Skeletal muscle satellite cell (primary cell): ENCODE measurements around the gene USF2.

Source experiments
- H3K27me3 ChIP-seq: 2 replicates; pipeline ENCODE4 v1.7.0; 2013; ENCODE audit warnings: low read length; ENCODE audit not compliant: control insufficient read depth, insufficient read depth
- H3K36me3 ChIP-seq: 2 replicates; pipeline ENCODE4 v1.7.0; 2013; ENCODE audit warnings: mild to moderate bottlenecking, control low read depth, low read length; ENCODE audit not compliant: insufficient read depth
- H3K4me1 ChIP-seq: 2 replicates; pipeline ENCODE4 v1.7.0; 2013; ENCODE audit warnings: low read length; ENCODE audit not compliant: control insufficient read depth, insufficient read depth
- H3K4me2 ChIP-seq: 2 replicates; pipeline ENCODE4 v1.7.0; 2013; ENCODE audit warnings: mild to moderate bottlenecking, low read length
- H3K4me3 ChIP-seq: 2 replicates; pipeline ENCODE4 v1.7.0; 2013; ENCODE audit warnings: low read length
- H3K9ac ChIP-seq: 2 replicates; pipeline ENCODE4 v1.7.0; 2013; ENCODE audit warnings: mild to moderate bottlenecking, low read depth, low read length, moderate library complexity
- H3K9me3 ChIP-seq: replicated peaks from 2 replicates; pipeline ENCODE4 v1.7.0; 2013; ENCODE audit warnings: mild to moderate bottlenecking, control low read depth, low read length

USF2 gene

DNA sequence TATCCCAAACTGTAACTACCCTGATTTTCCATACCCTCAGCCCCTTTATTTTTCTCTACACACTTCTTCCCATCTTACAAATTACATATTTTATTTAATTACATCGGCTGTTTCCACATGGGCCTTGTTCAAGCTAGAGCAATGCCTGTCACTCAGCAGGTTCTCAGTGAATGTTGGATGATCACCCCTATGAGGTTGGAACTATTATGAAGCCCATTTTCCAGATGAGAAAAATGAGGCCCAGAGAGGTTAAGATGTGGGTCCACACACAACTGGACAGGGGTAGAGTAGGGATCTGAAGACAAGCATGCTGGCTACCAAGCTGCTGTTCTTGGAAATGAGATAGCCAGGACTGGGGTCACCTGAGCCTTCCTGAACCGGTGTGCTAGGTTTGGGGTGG, 33.2 kb downstream of the USF2 start:
- Histone ChIP-seq H3K9me3 (no peaks in the 10 kb centered on the region), H3K36me3 (no peaks in the 10 kb centered on the region), H3K4me3 (no peak overlapping the region), H3K4me2 (no peak overlapping the region), H3K27me3 (peaks cover 16% of the 10 kb centered on the region), H3K4me1 (no peaks in the 10 kb centered on the region), H3K9ac (no peak overlapping the region)

DNA sequence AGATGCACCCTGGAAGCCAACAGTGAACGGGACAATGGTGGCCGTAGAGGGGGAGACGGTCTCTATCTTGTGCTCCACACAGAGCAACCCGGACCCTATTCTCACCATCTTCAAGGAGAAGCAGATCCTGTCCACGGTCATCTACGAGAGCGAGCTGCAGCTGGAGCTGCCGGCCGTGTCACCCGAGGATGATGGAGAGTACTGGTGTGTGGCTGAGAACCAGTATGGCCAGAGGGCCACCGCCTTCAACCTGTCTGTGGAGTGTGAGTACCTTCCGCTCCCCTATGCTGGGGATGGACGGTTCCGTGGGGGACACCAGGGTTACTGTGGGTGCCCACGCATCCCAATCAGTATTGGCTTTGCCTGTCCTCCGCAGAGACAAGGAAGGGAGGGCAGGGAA, 33.7 kb downstream of the USF2 start:
- no peak overlapping the region for H3K4me3 ChIP-seq
- no peaks in the 10 kb centered on the region for H3K36me3 ChIP-seq
- no peaks in the 10 kb centered on the region for H3K9me3 ChIP-seq
- H3K27me3 ChIP-seq = peaks cover 19% of the 10 kb centered on the region
- no peak overlapping the region for H3K4me2 ChIP-seq
- H3K9ac ChIP-seq = no peak overlapping the region
- no peaks in the 10 kb centered on the region for H3K4me1 ChIP-seq

DNA sequence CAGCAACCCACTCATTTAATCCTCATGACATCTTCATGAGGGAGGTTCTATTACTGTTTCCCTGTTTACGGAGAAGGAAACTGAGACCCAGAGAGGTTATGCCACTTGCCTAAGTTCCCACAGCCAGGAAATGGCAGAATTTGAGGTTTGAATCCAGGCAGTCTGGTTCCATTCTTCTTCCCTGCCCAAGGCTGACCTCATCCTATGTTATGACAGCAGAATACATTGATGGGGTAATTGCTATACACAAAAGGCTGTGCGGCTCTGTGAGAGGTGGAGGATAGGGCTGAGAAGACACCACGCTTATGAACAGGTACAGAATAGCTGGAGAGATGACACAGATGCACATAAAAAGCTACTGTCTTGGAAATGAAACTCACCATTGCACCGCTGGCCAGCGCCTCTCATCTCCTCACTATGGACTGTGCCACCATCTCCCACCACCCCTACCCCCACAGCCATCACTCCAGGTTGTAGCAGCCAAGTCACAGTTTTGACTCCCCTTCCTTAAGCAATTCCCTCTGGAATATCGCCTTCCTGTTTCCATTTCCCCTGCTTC, 34.7 kb downstream of the USF2 start:
- Histone ChIP-seq H3K27me3 (peaks cover 19% of the 10 kb centered on the region), H3K4me1 (no peaks in the 10 kb centered on the region), H3K9ac (no peak overlapping the region), H3K36me3 (no peaks in the 10 kb centered on the region), H3K4me2 (no peak overlapping the region), H3K9me3 (no peaks in the 10 kb centered on the region), H3K4me3 (no peak overlapping the region)

DNA sequence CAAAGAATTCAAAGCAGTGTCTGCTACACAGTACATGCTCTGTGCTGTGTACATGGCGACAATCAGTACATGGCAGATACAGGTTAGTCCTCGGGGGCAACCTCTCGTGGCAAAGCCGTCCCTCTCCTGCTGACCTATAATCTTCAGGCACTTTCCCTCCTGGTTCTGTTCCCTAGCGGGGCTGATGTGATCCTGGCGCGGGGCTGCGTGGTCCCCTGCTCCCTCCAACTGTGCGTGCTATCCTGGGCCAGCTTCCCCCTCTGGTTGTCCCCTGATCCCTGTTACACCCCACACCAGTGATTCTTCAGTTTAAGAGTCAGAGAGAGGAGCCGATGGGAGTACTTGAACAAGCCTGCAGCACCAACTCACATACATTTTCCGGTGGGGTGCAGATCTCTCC, 35.3 kb downstream of the USF2 start:
- H3K9me3 ChIP-seq = no peaks in the 10 kb centered on the region
- H3K4me3 ChIP-seq = no peak overlapping the region
- no peaks in the 10 kb centered on the region for H3K4me1 ChIP-seq
- no peaks in the 10 kb centered on the region for H3K36me3 ChIP-seq
- H3K27me3 ChIP-seq = peaks cover 24% of the 10 kb centered on the region
- H3K9ac ChIP-seq = no peak overlapping the region
- H3K4me2 ChIP-seq = no peak overlapping the region

DNA sequence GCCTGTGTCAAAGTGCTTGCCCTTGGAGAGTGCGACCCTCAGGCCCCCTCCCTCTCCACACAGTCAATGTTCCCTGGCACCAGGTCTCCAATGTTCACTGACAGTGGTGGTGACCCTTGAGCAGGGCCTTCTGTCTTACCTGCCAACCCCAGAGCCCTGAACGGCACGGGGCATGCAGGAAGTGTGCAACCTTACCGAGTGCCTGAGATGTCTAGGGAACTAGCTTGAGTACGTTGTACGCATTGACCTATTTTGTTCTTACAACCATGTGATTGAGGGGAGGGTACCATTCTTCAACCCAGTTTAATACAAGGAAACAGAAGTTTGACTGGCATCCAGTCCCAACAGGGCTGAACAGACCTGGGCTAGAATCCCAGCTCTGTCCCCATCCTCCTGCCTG, 36.4 kb downstream of the USF2 start:
- H3K4me3 ChIP-seq = no peak overlapping the region

DNA sequence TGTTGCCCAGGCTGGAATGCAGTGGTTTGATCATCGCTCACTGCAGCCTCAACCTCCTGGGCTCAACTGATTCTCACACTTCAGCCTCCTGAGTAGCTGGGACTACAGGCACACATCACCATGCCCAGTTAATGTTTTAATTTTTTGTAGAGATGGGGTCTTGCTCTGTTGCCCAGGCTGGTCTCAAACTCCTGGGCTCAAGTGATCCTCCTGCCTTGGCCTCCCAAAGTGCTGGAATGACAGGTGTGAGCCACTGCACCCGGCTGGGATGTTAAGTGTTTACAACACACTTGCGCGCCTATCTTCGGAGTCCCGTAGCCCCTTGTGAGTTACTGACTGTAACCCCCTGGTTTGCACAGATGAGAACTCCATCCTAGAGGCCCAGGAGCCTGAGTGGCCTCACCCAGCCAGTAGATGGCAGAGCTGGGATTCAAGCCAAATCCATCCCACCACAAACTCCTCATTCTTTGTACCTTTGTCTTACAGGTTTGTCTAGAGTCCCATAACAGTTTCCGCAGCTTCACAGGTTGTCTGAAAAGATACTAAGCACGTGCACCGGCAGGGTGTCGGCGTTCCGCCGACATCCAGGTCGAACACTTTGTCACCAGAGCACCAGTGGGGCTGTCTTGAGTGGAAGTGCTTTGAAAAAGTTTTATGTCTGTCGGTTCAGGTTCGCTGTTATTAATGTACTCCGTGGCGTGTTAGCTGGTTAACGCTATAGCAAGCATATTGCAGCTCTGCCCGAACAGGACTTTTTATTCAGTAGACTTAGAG, 37.9 kb downstream of the USF2 start:
- Histone ChIP-seq H3K4me1 (no peaks in the 10 kb centered on the region), H3K27me3 (peaks cover 30% of the 10 kb centered on the region), H3K4me3 (no peak overlapping the region), H3K9ac (no peak overlapping the region), H3K4me2 (no peak overlapping the region), H3K36me3 (no peaks in the 10 kb centered on the region), H3K9me3 (no peaks in the 10 kb centered on the region)

More for the DNA sequence above, 36.4 kb downstream of the USF2 start:
- H3K4me2 ChIP-seq = no peak overlapping the region
- H3K4me1 ChIP-seq = no peaks in the 10 kb centered on the region
- H3K9ac ChIP-seq = no peak overlapping the region
- no peaks in the 10 kb centered on the region for H3K36me3 ChIP-seq
- H3K9me3 ChIP-seq = no peaks in the 10 kb centered on the region
- peaks cover 28% of the 10 kb centered on the region for H3K27me3 ChIP-seq

DNA sequence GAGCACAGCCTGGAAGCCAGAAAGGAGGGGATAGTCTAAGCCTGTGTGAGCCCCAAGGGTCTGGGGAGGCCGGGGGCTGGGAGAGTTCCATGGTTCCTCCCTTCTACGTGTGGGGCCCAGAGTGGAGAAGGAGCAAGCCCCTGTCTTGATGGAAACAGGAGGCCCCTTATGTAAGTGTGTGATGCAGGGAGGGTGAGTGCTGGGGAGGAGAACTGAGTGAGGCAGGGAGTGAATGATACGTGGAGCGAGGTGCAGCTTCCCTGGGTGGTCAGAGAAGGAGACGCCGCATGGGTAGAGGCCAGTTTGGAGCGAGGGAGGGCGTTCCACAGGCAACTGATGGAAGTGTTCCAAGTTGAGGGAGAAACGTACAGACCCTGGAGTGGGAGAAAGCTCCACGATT, 39.2 kb downstream of the USF2 start:
- no peak overlapping the region for H3K4me3 ChIP-seq
- H3K4me1 ChIP-seq = no peaks in the 10 kb centered on the region
- no peak overlapping the region for H3K9ac ChIP-seq
- no peaks in the 10 kb centered on the region for H3K36me3 ChIP-seq
- no peaks in the 10 kb centered on the region for H3K9me3 ChIP-seq
- H3K27me3 ChIP-seq = peaks cover 24% of the 10 kb centered on the region
- H3K4me2 ChIP-seq = no peak overlapping the region

DNA sequence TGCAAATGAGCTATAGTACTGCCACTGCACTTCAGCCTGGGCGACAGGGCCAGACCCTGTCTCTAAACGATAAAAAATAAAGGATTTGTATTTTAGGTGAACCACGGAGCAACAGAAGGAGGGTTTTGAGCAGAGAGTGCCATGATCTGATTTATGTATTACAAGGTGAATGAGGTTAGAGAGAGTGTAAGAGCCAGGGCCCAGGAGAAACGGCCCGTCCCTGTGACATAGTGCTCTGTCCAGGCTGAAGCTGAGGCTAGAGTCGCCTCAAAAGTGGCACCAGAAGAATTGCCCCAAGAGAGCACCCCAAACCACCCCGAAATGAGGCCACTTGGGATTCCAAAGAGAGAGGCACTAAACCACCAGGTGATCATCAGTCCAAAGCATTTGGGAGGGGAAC, 40.1 kb downstream of the USF2 start:
- Histone ChIP-seq H3K9ac (no peak overlapping the region), H3K4me1 (no peaks in the 10 kb centered on the region), H3K36me3 (no peaks in the 10 kb centered on the region), H3K9me3 (no peaks in the 10 kb centered on the region), H3K4me3 (no peak overlapping the region), H3K27me3 (peaks cover 19% of the 10 kb centered on the region), H3K4me2 (no peak overlapping the region)

DNA sequence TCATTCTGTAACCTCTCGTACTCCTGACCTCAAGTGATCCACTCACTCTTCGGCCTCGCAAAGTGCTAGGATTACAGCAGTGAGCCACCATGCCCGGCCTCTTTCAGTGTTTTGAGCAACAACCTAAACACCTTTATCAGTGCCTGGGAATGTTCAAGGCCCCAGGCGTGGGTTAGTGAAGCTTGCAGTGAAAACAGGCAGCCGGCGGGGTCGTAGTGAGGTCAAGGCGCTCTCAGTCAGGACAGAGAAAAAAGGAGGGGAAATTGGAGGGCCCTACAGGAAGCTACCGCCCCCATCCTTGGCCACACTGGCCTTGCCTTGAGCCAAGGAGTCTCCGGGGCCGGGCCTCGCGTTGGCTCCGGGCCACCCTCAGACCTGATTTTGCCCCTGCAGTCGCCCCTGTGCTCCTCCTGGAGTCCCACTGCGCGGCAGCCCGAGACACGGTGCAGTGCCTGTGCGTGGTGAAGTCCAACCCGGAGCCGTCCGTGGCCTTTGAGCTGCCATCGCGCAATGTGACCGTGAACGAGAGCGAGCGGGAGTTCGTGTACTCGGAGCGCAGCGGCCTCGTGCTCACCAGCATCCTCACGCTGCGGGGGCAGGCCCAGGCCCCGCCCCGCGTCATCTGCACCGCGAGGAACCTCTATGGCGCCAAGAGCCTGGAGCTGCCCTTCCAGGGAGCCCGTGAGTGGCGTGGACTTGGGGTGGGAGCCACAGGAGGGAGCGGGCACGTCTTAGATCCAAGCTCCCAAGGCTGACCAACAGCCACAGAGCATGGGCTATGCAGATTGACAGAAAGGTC, 40.9 kb downstream of the USF2 start:
- Histone ChIP-seq H3K27me3 (peaks cover 19% of the 10 kb centered on the region), H3K4me2 (no peak overlapping the region), H3K9me3 (no peaks in the 10 kb centered on the region), H3K36me3 (no peaks in the 10 kb centered on the region), H3K9ac (no peak overlapping the region), H3K4me1 (no peaks in the 10 kb centered on the region), H3K4me3 (no peak overlapping the region)

DNA sequence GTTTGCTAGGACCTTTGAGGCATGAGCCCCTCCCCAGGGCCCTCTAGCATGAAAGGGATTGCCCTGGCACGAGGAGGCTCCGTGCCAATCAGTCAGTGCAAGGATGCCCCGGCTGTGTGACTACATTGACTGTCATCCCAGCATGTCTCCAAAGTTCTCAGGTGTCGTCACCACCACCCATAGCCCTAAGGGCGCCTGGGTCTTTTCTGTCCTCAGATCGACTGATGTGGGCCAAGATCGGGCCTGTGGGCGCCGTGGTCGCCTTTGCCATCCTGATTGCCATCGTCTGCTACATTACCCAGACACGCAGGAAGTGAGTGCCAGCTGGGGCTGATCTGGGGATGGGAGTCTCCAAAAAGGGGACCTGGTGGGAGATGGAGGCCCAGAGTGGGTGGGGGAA, 41.6 kb downstream of the USF2 start:
- H3K36me3 ChIP-seq = no peaks in the 10 kb centered on the region
- H3K9me3 ChIP-seq = no peaks in the 10 kb centered on the region
- no peak overlapping the region for H3K4me2 ChIP-seq
- H3K27me3 ChIP-seq = peaks cover 19% of the 10 kb centered on the region
- H3K9ac ChIP-seq = no peak overlapping the region
- H3K4me1 ChIP-seq = no peaks in the 10 kb centered on the region
- no peak overlapping the region for H3K4me3 ChIP-seq

DNA sequence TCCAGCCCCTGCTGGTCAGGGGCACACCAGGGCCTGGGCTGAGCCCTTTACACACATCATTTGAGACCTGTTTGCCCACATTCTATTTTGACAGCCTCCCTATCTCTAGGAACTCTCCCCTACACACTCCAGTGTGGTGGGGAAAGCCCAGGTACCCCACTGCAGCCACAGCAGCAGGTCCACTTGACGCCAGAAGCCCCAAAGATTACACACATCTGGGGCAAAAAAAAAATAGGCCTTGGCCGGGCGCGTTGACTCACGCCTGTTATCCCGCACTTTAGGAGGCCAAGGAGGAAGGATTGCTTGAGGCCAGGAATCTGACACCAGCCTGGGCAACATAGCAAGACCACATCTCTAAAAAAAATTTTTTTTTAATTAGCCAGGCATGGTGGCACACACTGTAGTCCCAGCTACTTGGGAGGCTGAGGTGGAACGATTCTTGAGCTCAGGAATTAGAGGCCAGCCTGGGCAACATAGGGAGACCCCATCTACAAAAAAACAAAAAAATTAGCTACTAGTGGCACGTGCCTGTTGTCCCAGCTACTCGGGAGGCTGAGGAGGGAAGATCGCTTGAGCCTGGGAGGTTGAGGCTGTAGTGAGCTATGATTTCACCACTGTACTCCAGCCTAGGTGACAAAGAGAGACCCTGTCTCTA, 42.2 kb downstream of the USF2 start:
- no peak overlapping the region for H3K4me2 ChIP-seq
- H3K36me3 ChIP-seq = no peaks in the 10 kb centered on the region
- H3K9ac ChIP-seq = no peak overlapping the region
- H3K9me3 ChIP-seq = no peaks in the 10 kb centered on the region
- H3K4me1 ChIP-seq = no peaks in the 10 kb centered on the region
- H3K27me3 ChIP-seq = peaks cover 19% of the 10 kb centered on the region
- no peak overlapping the region for H3K4me3 ChIP-seq
